DND-41 (cell line): ENCODE data around the gene KIAA1549.

Source experiments
- ATAC-seq: fragments of 200-7000 bp; cut with Tn5 transposase; 3 replicates; pipeline ENCODE4 v1.9.1; 2021; ENCODE audit warnings: low read depth; ENCODE audit not compliant: insufficient read depth
- DNase-seq: peaks from one replicate; pipeline ENCODE4 v3.0.0-alpha.2; 2020
- H2AFZ ChIP-seq: 2 replicates; pipeline ENCODE4 v1.6.0; 2012; ENCODE audit warnings: low read depth, low read length
- H3K27ac ChIP-seq: 2 replicates; pipeline ENCODE4 v1.5.1; 2012; ENCODE audit warnings: low read length, inconsistent platforms
- H3K27me3 ChIP-seq: fragments of 200-600 bp; sonication (generic); 2 replicates; pipeline ENCODE4 v1.6.0; 2012; ENCODE audit warnings: low read length, mild to moderate bottlenecking, inconsistent platforms; ENCODE audit not compliant: insufficient read depth, poor library complexity
- H3K36me3 ChIP-seq: 2 replicates; pipeline ENCODE4 v1.5.1; 2012; ENCODE audit warnings: low read length, inconsistent platforms; ENCODE audit not compliant: insufficient read depth
- H3K4me1 ChIP-seq: 2 replicates; pipeline ENCODE4 v1.5.1; 2012; ENCODE audit warnings: mild to moderate bottlenecking, low read length; ENCODE audit not compliant: insufficient read depth
- H3K4me2 ChIP-seq: 2 replicates; pipeline ENCODE4 v1.6.0; 2012; ENCODE audit warnings: mild to moderate bottlenecking, moderate library complexity, low read length, inconsistent platforms; ENCODE audit not compliant: insufficient read depth
- H3K4me3 ChIP-seq, 2 experiments: fragments of 200-600 bp in 1 of 2; shearing (Covaris generic) in 1 of 2; 2 replicates each; pipeline ENCODE4 v1.5.1; 2012 to 2016; ENCODE audit warnings: inconsistent platforms in 2 of 2, low read length in 2 of 2, mild to moderate bottlenecking in 2 of 2, low read depth in 1 of 2, moderate library complexity in 1 of 2
- H3K79me2 ChIP-seq: 2 replicates; pipeline ENCODE4 v1.6.0; 2012; ENCODE audit warnings: low read length, inconsistent platforms; ENCODE audit not compliant: insufficient read depth
- H3K9ac ChIP-seq: 2 replicates; pipeline ENCODE4 v1.6.0; 2012; ENCODE audit warnings: low read depth, mild to moderate bottlenecking, inconsistent platforms, low read length, moderate library complexity
- H3K9me3 ChIP-seq: 2 replicates; pipeline ENCODE4 v1.5.1; 2012; ENCODE audit warnings: low read length, moderate library complexity, mild to moderate bottlenecking, inconsistent platforms; ENCODE audit not compliant: insufficient read depth, severe bottlenecking
- H4K20me1 ChIP-seq: 2 replicates; pipeline ENCODE4 v1.6.0; 2012; ENCODE audit warnings: low read length; ENCODE audit not compliant: insufficient read depth
- CTCF ChIP-seq: IDR thresholded peaks from 2 replicates; pipeline ENCODE4 v1.5.1; 2012; ENCODE audit warnings: borderline replicate concordance, low read length, moderate library complexity, mild to moderate bottlenecking; ENCODE audit not compliant: poor library complexity, severe bottlenecking; ENCODE audit errors: extremely low read depth
- EZH2 ChIP-seq: IDR thresholded peaks from 3 replicates; pipeline ENCODE4 v1.6.1; 2012; ENCODE audit warnings: borderline replicate concordance, low read depth, mild to moderate bottlenecking, moderate library complexity, low read length, inconsistent platforms; ENCODE audit not compliant: severe bottlenecking

The KIAA1549 gene

GRCh38 chr7:138934861-138935260 lies 46.3 kb downstream of the KIAA1549 start:
- no peak overlapping the region for H2AFZ ChIP-seq
- H3K36me3 ChIP-seq, result no peaks in the 10 kb centered on the region
- H3K27me3 ChIP-seq, result no peaks in the 10 kb centered on the region
- no peak for DNase-seq
- H3K27ac ChIP-seq, result no peak overlapping the region
- no peaks in the 10 kb centered on the region for H3K9me3 ChIP-seq
- no peak for ATAC-seq
- no peak overlapping the region for H3K9ac ChIP-seq
- no peak overlapping the region for H3K4me2 ChIP-seq
- TF ChIP-seq EZH2, result no peak
- no peak for TF ChIP-seq CTCF
- H4K20me1 ChIP-seq, result no peaks in the 10 kb centered on the region
- no peaks in the 10 kb centered on the region for H3K79me2 ChIP-seq
- H3K4me1 ChIP-seq, result no peaks in the 10 kb centered on the region
- H3K4me3 ChIP-seq, result no peak overlapping the region

- TF ChIP-seq EZH2 (no peak), CTCF (no peak)
- no peak overlapping the region for H2AFZ ChIP-seq
- H4K20me1 ChIP-seq, result no peaks in the 10 kb centered on the region
- ATAC-seq (no peak), DNase-seq (no peak)
- H3K27ac ChIP-seq, result no peak overlapping the region
- no peaks in the 10 kb centered on the region for H3K36me3 ChIP-seq
- H3K4me2 ChIP-seq, result no peak overlapping the region
- no peak overlapping the region for H3K4me3 ChIP-seq
- no peaks in the 10 kb centered on the region for H3K27me3 ChIP-seq
- no peaks in the 10 kb centered on the region for H3K79me2 ChIP-seq
- H3K9me3 ChIP-seq, result no peaks in the 10 kb centered on the region
- H3K4me1 ChIP-seq, result no peaks in the 10 kb centered on the region
- H3K9ac ChIP-seq, result no peak overlapping the region
Measured at GRCh38 chr7:138934367-138934766, 46.8 kb downstream of the KIAA1549 start.

GRCh38 chr7:138932870-138933269 lies 48.3 kb downstream of the KIAA1549 start:
- Histone ChIP-seq H3K4me1 (no peaks in the 10 kb centered on the region), H3K4me3 (no peak overlapping the region), H3K79me2 (no peaks in the 10 kb centered on the region), H3K27ac (no peak overlapping the region), H3K9ac (no peak overlapping the region), H3K4me2 (no peak overlapping the region), H4K20me1 (no peaks in the 10 kb centered on the region), H3K9me3 (no peaks in the 10 kb centered on the region), H2AFZ (no peak overlapping the region), H3K36me3 (no peaks in the 10 kb centered on the region), H3K27me3 (no peaks in the 10 kb centered on the region)
- ATAC-seq, result no peak
- no peak for DNase-seq
- TF ChIP-seq EZH2, result no peak
- TF ChIP-seq CTCF, result no peak

GRCh38 chr7:138932427-138932826 lies 48.8 kb downstream of the KIAA1549 start:
- DNase-seq (no peak), ATAC-seq (no peak)
- Histone ChIP-seq H3K9ac (no peak overlapping the region), H3K9me3 (no peaks in the 10 kb centered on the region), H3K4me1 (no peaks in the 10 kb centered on the region), H3K36me3 (no peaks in the 10 kb centered on the region), H3K4me2 (no peak overlapping the region), H3K79me2 (no peaks in the 10 kb centered on the region), H3K27ac (no peak overlapping the region), H2AFZ (no peak overlapping the region), H3K4me3 (no peak overlapping the region), H3K27me3 (no peaks in the 10 kb centered on the region), H4K20me1 (no peaks in the 10 kb centered on the region)
- TF ChIP-seq CTCF (no peak), EZH2 (no peak)
